HEK293 (cell line): Measurements from ENCODE around the gene VPS26C.

Source experiments
- GLIS2 ChIP-seq: fragments of 450-650 bp; formaldehyde crosslinking; IDR thresholded peaks from 2 replicates; pipeline ENCODE4 v1.5.1; 2016; ENCODE audit warnings: missing biosample characterization, missing genetic modification characterization
- HOXA7 ChIP-seq: sonication (generic); formaldehyde crosslinking; IDR thresholded peaks from 2 replicates; pipeline ENCODE4 v1.8.1; 2022; ENCODE audit warnings: missing genetic modification reagents, borderline replicate concordance
- PRDM1 ChIP-seq: fragments of 450-650 bp; formaldehyde crosslinking; IDR thresholded peaks from 2 replicates; pipeline ENCODE4; 2016; ENCODE audit warnings: missing biosample characterization, missing genetic modification characterization
- ZBTB21 ChIP-seq: fragments of 450-650 bp; formaldehyde crosslinking; IDR thresholded peaks from 2 replicates; pipeline ENCODE4 v1.5.1; 2017; ENCODE audit warnings: missing biosample characterization, missing genetic modification characterization
- ZBTB8A ChIP-seq: fragments of 450-650 bp; formaldehyde crosslinking; IDR thresholded peaks from 2 replicates; pipeline ENCODE4 v1.5.1; 2016; ENCODE audit warnings: missing biosample characterization, missing genetic modification characterization
- ZEB2 ChIP-seq: fragments of 450-650 bp; formaldehyde crosslinking; IDR thresholded peaks from 2 replicates; pipeline ENCODE4 v1.5.1; 2016; ENCODE audit warnings: missing biosample characterization, missing genetic modification characterization
- ZFP41 ChIP-seq: fragments of 450-650 bp; formaldehyde crosslinking; IDR thresholded peaks from 2 replicates; pipeline ENCODE4 v1.5.1; 2016; ENCODE audit warnings: missing biosample characterization, missing genetic modification characterization, borderline replicate concordance
- ZNF112 ChIP-seq: fragments of 450-650 bp; formaldehyde crosslinking; IDR thresholded peaks from 2 replicates; pipeline ENCODE4 v1.5.0; 2017; ENCODE audit warnings: missing biosample characterization, missing genetic modification characterization
- ZNF140 ChIP-seq: fragments of 450-650 bp; formaldehyde crosslinking; IDR thresholded peaks from 2 replicates; pipeline ENCODE4 v1.5.1; 2016; ENCODE audit warnings: missing biosample characterization, missing genetic modification characterization
- ZNF324 ChIP-seq: fragments of 450-650 bp; formaldehyde crosslinking; IDR thresholded peaks from 2 replicates; pipeline ENCODE4 v1.5.1; 2016; ENCODE audit warnings: missing biosample characterization, missing genetic modification characterization
- ZNF426 ChIP-seq: fragments of 450-650 bp; formaldehyde crosslinking; IDR thresholded peaks from 2 replicates; pipeline ENCODE4 v1.5.1; 2017; ENCODE audit warnings: missing biosample characterization, missing genetic modification characterization, mild to moderate bottlenecking, inconsistent platforms, moderate library complexity
- ZNF558 ChIP-seq: fragments of 450-650 bp; formaldehyde crosslinking; IDR thresholded peaks from 2 replicates; pipeline ENCODE4 v1.5.1; 2016; ENCODE audit warnings: missing biosample characterization, missing genetic modification characterization
- ZNF560 ChIP-seq: fragments of 450-650 bp; formaldehyde crosslinking; IDR thresholded peaks from 2 replicates; pipeline ENCODE4 v1.5.1; 2017; ENCODE audit warnings: missing biosample characterization, missing genetic modification characterization, borderline replicate concordance
- ZNF624 ChIP-seq: fragments of 450-650 bp; formaldehyde crosslinking; IDR thresholded peaks from 2 replicates; pipeline ENCODE4 v1.5.1; 2017; ENCODE audit warnings: missing biosample characterization, missing genetic modification characterization
- ZNF843 ChIP-seq: fragments of 450-650 bp; formaldehyde crosslinking; IDR thresholded peaks from 2 replicates; pipeline ENCODE4 v1.5.1; 2016; ENCODE audit warnings: missing biosample characterization, missing genetic modification characterization
- ZSCAN16 ChIP-seq: fragments of 450-650 bp; formaldehyde crosslinking; IDR thresholded peaks from 2 replicates; pipeline ENCODE4 v1.5.1; 2016; ENCODE audit warnings: missing biosample characterization, missing genetic modification characterization
- ZXDB ChIP-seq: fragments of 450-650 bp; formaldehyde crosslinking; IDR thresholded peaks from 2 replicates; pipeline ENCODE4 v1.5.1; 2016; ENCODE audit warnings: missing biosample characterization, missing genetic modification characterization
- TF ChIP-seq, protein P1 (sequence below): fragments of 450-650 bp; formaldehyde crosslinking; IDR thresholded peaks from 2 replicates; pipeline ENCODE4 v1.5.1; 2016; ENCODE audit warnings: missing biosample characterization, missing genetic modification characterization
- TF ChIP-seq, protein P2 (sequence below): fragments of 450-650 bp; formaldehyde crosslinking; IDR thresholded peaks from 2 replicates; pipeline ENCODE4 v1.5.1; 2016; ENCODE audit warnings: missing biosample characterization, missing genetic modification characterization
- TF ChIP-seq, protein P3 (sequence below): fragments of 450-650 bp; formaldehyde crosslinking; IDR thresholded peaks from 2 replicates; pipeline ENCODE4 v1.5.1; 2016; ENCODE audit warnings: missing biosample characterization, missing genetic modification characterization
- TF ChIP-seq, protein P4 (sequence below): fragments of 450-650 bp; formaldehyde crosslinking; IDR thresholded peaks from 2 replicates; pipeline ENCODE4 v1.5.1; 2016; ENCODE audit warnings: missing biosample characterization, missing genetic modification characterization, borderline replicate concordance
- TF ChIP-seq, protein P5 (sequence below): fragments of 450-650 bp; formaldehyde crosslinking; IDR thresholded peaks from 2 replicates; pipeline ENCODE4 v1.5.1; 2016; ENCODE audit warnings: missing biosample characterization, missing genetic modification characterization

Gene VPS26C

DNA sequence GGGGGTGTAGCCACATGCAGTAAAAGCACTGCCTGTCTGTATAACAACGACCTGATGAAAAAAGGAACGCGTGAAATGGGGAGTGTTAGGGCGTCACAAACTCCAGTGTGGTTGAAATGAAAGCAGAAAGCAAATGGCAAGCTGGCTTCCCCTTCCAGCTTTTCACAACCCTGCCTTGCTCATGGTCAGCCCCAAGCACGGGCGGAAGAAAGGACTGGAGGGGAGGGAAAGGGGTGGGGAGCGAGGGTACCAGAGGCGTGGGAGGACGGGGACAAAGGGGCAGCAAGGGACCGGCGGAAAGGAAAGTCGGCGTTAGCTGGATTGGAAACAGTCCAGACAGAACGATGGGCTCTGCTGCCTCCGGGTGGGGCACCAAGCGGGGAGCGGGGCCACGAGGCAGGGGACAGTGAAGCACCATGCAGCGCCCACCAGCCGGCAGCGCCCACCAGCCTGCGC, 9.6 kb downstream of the VPS26C start (continued):
- TF ChIP-seq, protein P1, sequence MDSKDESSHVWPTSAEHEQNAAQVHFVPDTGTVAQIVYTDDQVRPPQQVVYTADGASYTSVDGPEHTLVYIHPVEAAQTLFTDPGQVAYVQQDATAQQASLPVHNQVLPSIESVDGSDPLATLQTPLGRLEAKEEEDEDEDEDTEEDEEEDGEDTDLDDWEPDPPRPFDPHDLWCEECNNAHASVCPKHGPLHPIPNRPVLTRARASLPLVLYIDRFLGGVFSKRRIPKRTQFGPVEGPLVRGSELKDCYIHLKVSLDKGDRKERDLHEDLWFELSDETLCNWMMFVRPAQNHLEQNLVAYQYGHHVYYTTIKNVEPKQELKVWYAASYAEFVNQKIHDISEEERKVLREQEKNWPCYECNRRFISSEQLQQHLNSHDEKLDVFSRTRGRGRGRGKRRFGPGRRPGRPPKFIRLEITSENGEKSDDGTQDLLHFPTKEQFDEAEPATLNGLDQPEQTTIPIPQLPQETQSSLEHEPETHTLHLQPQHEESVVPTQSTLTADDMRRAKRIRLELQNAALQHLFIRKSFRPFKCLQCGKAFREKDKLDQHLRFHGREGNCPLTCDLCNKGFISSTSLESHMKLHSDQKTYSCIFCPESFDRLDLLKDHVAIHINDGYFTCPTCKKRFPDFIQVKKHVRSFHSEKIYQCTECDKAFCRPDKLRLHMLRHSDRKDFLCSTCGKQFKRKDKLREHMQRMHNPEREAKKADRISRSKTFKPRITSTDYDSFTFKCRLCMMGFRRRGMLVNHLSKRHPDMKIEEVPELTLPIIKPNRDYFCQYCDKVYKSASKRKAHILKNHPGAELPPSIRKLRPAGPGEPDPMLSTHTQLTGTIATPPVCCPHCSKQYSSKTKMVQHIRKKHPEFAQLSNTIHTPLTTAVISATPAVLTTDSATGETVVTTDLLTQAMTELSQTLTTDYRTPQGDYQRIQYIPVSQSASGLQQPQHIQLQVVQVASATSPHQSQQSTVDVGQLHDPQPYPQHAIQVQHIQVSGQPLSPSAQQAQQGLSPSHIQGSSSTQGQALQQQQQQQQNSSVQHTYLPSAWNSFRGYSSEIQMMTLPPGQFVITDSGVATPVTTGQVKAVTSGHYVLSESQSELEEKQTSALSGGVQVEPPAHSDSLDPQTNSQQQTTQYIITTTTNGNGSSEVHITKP: peak; percentile 99
- no peak for TF ChIP-seq ZNF558 (tag by site-specific recombination)
- no peak for TF ChIP-seq ZBTB21 (tag by site-specific recombination)
- TF ChIP-seq, protein P2, sequence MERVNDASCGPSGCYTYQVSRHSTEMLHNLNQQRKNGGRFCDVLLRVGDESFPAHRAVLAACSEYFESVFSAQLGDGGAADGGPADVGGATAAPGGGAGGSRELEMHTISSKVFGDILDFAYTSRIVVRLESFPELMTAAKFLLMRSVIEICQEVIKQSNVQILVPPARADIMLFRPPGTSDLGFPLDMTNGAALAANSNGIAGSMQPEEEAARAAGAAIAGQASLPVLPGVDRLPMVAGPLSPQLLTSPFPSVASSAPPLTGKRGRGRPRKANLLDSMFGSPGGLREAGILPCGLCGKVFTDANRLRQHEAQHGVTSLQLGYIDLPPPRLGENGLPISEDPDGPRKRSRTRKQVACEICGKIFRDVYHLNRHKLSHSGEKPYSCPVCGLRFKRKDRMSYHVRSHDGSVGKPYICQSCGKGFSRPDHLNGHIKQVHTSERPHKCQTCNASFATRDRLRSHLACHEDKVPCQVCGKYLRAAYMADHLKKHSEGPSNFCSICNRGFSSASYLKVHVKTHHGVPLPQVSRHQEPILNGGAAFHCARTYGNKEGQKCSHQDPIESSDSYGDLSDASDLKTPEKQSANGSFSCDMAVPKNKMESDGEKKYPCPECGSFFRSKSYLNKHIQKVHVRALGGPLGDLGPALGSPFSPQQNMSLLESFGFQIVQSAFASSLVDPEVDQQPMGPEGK: peak; percentile 92
- TF ChIP-seq ZEB2 (tag by site-specific recombination): no peak
- no peak; the same call in 1 of the 2 replicates for TF ChIP-seq ZFP41
- TF ChIP-seq HOXA7 (CRISPR knock-in tag): no peak
- no peak for TF ChIP-seq ZNF843
- TF ChIP-seq ZNF140 (tag by site-specific recombination): no peak
- TF ChIP-seq, protein P3, sequence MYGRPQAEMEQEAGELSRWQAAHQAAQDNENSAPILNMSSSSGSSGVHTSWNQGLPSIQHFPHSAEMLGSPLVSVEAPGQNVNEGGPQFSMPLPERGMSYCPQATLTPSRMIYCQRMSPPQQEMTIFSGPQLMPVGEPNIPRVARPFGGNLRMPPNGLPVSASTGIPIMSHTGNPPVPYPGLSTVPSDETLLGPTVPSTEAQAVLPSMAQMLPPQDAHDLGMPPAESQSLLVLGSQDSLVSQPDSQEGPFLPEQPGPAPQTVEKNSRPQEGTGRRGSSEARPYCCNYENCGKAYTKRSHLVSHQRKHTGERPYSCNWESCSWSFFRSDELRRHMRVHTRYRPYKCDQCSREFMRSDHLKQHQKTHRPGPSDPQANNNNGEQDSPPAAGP (tag by site-specific recombination): peak; percentile 75
- TF ChIP-seq PRDM1 (tag by site-specific recombination): peak; percentile 95
- TF ChIP-seq, protein P4, sequence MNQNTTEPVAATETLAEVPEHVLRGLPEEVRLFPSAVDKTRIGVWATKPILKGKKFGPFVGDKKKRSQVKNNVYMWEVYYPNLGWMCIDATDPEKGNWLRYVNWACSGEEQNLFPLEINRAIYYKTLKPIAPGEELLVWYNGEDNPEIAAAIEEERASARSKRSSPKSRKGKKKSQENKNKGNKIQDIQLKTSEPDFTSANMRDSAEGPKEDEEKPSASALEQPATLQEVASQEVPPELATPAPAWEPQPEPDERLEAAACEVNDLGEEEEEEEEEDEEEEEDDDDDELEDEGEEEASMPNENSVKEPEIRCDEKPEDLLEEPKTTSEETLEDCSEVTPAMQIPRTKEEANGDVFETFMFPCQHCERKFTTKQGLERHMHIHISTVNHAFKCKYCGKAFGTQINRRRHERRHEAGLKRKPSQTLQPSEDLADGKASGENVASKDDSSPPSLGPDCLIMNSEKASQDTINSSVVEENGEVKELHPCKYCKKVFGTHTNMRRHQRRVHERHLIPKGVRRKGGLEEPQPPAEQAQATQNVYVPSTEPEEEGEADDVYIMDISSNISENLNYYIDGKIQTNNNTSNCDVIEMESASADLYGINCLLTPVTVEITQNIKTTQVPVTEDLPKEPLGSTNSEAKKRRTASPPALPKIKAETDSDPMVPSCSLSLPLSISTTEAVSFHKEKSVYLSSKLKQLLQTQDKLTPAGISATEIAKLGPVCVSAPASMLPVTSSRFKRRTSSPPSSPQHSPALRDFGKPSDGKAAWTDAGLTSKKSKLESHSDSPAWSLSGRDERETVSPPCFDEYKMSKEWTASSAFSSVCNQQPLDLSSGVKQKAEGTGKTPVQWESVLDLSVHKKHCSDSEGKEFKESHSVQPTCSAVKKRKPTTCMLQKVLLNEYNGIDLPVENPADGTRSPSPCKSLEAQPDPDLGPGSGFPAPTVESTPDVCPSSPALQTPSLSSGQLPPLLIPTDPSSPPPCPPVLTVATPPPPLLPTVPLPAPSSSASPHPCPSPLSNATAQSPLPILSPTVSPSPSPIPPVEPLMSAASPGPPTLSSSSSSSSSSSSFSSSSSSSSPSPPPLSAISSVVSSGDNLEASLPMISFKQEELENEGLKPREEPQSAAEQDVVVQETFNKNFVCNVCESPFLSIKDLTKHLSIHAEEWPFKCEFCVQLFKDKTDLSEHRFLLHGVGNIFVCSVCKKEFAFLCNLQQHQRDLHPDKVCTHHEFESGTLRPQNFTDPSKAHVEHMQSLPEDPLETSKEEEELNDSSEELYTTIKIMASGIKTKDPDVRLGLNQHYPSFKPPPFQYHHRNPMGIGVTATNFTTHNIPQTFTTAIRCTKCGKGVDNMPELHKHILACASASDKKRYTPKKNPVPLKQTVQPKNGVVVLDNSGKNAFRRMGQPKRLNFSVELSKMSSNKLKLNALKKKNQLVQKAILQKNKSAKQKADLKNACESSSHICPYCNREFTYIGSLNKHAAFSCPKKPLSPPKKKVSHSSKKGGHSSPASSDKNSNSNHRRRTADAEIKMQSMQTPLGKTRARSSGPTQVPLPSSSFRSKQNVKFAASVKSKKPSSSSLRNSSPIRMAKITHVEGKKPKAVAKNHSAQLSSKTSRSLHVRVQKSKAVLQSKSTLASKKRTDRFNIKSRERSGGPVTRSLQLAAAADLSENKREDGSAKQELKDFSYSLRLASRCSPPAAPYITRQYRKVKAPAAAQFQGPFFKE (tag by site-specific recombination): no peak; the same call in 1 of the 2 replicates
- TF ChIP-seq GLIS2 (tag by site-specific recombination): peak; percentile 93; the same call in 1 of the 2 replicates
- peak; percentile 82 for TF ChIP-seq ZBTB8A (tag by site-specific recombination)
- TF ChIP-seq ZNF426 (tag by site-specific recombination): no peak
- TF ChIP-seq ZXDB (tag by site-specific recombination): peak; percentile 22; the same call in 1 of the 2 replicates
- peak; percentile 77 for TF ChIP-seq ZSCAN16 (tag by site-specific recombination)
- no peak for TF ChIP-seq ZNF112
- TF ChIP-seq, protein P5, sequence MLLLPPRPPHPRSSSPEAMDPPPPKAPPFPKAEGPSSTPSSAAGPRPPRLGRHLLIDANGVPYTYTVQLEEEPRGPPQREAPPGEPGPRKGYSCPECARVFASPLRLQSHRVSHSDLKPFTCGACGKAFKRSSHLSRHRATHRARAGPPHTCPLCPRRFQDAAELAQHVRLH (tag by site-specific recombination): no peak
- TF ChIP-seq ZNF624 (tag by site-specific recombination): peak; percentile 38; the same call in 1 of the 2 replicates
- no peak; the same call in 1 of the 2 replicates for TF ChIP-seq ZNF324 (tag by site-specific recombination)
- TF ChIP-seq ZNF560 (tag by site-specific recombination): no peak
